ENCODE data around the gene PRDM4.

The PRDM4 gene

GRCh38 chr12:107749083-107749482 is 11.9 kb downstream of the PRDM4 start:
- no peak overlapping the region for H3K4me3 ChIP-seq (ENCODE audit: low read length)
- no peak for DNase-seq (ENCODE audit: low read depth)
- no peak for TF ChIP-seq CTCF (conservative IDR thresholded peaks at IDR 0.05; ENCODE audit: low read depth, low read length)

DNA sequence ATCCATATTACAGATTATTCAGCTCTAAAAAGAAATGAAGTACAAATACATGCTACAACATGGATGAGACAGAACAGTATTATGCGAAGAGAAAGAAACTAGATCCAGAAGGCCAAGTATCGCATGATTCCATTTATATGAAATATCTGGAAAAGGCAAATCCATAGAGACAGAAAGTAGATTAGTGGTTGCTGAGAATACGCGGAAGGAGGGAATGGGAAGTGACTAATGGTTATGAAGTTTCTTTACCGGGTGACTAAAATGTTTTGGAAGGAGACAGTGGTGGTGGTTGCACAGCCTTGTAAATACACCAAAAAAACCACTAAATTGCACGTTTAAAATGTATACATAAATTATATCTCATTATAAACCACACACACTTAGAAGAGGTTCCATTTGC is 12.5 kb downstream of the PRDM4 start:
- H3K4me3 ChIP-seq (ENCODE audit: low read length), result no peak overlapping the region
- no peak for DNase-seq (ENCODE audit: low read depth)
- no peak for TF ChIP-seq CTCF (conservative IDR thresholded peaks at IDR 0.05; ENCODE audit: low read depth, low read length)

DNA sequence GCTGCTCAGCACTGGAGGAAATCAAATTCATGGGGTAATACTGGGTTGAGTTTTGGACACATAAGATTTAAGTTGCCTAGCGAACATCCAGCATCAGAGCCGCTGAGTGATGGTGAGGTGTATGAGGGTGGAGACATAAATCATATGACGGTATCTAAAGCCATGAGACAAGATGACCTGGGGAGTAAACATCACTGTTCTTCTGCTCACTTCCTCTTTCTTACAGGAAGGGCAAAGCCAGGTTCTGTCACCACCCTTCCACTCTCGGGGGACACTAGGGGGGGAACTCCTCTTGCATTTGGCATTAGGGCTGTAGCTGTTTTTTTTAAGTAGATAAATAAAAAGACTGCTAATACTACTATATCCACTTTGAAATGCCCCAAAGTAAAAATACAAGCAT is 24.0 kb downstream of the PRDM4 start:
- DNase-seq (ENCODE audit: low read depth), result no peak
- TF ChIP-seq CTCF (conservative IDR thresholded peaks at IDR 0.05; ENCODE audit: low read depth, low read length), result no peak
- H3K4me3 ChIP-seq (ENCODE audit: low read length), result no peak overlapping the region

- no peak overlapping the region for H3K4me3 ChIP-seq (ENCODE audit: low read length)
- DNase-seq (ENCODE audit: low read depth), result no peak
- no peak for TF ChIP-seq CTCF (conservative IDR thresholded peaks at IDR 0.05; ENCODE audit: low read depth, low read length)
Measured at GRCh38 chr12:107735763-107736162, 25.2 kb downstream of the PRDM4 start.

DNA sequence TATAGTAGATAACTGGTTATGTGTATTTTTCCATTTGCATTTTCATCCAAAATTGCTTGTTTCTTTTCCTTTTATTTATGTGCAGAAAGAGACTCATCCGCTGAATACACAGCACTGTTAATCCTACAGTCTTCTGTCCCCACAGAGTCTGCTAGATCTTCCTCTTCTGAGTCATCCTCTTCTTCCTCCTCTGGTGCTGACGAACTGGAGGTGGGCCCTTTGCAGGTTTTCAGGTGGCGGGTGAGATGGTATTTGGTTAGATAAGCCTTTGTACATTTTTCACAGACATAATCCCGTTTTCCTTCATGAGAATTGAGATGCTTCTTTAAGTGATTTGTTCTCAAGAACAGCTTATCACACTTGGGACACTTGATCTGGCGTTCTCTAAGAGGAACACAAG is 26.8 kb downstream of the PRDM4 start:
- DNase-seq (ENCODE audit: low read depth), result no peak
- H3K4me3 ChIP-seq (ENCODE audit: low read length), result no peak overlapping the region
- no peak for TF ChIP-seq CTCF (conservative IDR thresholded peaks at IDR 0.05; ENCODE audit: low read depth, low read length)

DNA sequence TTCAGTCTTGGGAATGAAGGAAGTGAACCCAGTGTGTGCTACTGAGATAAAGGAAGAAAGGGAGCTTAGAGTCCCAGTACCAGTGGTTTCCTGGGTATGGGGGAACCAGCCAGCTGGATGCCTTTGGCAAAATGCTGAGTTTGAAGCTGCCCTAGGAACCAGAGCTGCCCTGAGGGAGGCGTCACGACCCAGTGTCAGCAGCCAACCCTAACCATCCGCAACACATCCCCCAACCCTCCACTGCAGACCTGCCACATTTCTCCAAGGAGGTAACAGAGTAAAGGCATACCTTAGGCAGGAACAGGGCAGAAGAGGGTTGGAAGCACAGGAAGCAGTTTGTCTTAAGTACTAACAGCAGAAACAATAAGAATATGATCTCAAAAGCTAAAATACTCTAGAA is 28.6 kb downstream of the PRDM4 start:
- H3K4me3 ChIP-seq (ENCODE audit: low read length), result no peak overlapping the region
- no peak for DNase-seq (ENCODE audit: low read depth)
- no peak for TF ChIP-seq CTCF (conservative IDR thresholded peaks at IDR 0.05; ENCODE audit: low read depth, low read length)

- TF ChIP-seq CTCF (conservative IDR thresholded peaks at IDR 0.05; ENCODE audit: low read depth, low read length), result no peak
- no peak for DNase-seq (ENCODE audit: low read depth)
- H3K4me3 ChIP-seq (ENCODE audit: low read length), result no peak overlapping the region
Measured at GRCh38 chr12:107731366-107731765, 29.6 kb downstream of the PRDM4 start.
